ENCODE data around the gene LHX2. TPM values are rescaled to one million over a fixed set of nuclear protein-coding genes. Genes with fewer than 3 reads are reported as not detected.

Gene LHX2
- total and polyA plus RNA-seq, 2 of the 13 experiments (the other 11 are each of a cell fraction or from before 2014, with no cell fraction given), result not detected

DNA sequence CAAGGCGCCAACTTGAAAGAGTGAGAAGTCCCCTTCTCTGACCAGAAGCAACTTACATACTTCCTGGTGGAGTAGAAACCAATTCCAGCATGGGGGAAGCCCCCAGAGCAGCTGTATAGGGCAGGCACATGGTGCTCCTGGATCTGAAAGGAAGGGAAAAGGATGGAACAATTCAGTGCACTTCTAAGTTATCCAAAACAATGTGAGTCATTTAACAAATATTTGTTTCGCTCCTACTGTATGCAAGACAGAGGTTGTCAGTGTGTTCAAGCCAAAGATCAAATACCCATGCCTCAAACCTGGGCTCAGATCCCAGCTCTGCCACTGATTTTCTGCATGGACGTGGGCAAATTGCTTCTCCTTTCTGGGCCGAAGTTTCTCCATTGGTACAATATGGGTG is 67.1 kb downstream of the LHX2 start (continued):
- TF ChIP-seq, protein P1, sequence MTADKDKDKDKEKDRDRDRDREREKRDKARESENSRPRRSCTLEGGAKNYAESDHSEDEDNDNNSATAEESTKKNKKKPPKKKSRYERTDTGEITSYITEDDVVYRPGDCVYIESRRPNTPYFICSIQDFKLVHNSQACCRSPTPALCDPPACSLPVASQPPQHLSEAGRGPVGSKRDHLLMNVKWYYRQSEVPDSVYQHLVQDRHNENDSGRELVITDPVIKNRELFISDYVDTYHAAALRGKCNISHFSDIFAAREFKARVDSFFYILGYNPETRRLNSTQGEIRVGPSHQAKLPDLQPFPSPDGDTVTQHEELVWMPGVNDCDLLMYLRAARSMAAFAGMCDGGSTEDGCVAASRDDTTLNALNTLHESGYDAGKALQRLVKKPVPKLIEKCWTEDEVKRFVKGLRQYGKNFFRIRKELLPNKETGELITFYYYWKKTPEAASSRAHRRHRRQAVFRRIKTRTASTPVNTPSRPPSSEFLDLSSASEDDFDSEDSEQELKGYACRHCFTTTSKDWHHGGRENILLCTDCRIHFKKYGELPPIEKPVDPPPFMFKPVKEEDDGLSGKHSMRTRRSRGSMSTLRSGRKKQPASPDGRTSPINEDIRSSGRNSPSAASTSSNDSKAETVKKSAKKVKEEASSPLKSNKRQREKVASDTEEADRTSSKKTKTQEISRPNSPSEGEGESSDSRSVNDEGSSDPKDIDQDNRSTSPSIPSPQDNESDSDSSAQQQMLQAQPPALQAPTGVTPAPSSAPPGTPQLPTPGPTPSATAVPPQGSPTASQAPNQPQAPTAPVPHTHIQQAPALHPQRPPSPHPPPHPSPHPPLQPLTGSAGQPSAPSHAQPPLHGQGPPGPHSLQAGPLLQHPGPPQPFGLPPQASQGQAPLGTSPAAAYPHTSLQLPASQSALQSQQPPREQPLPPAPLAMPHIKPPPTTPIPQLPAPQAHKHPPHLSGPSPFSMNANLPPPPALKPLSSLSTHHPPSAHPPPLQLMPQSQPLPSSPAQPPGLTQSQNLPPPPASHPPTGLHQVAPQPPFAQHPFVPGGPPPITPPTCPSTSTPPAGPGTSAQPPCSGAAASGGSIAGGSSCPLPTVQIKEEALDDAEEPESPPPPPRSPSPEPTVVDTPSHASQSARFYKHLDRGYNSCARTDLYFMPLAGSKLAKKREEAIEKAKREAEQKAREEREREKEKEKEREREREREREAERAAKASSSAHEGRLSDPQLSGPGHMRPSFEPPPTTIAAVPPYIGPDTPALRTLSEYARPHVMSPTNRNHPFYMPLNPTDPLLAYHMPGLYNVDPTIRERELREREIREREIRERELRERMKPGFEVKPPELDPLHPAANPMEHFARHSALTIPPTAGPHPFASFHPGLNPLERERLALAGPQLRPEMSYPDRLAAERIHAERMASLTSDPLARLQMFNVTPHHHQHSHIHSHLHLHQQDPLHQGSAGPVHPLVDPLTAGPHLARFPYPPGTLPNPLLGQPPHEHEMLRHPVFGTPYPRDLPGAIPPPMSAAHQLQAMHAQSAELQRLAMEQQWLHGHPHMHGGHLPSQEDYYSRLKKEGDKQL (CRISPR knock-in tag; IDR thresholded peaks at IDR 0.05; ENCODE audit: low read depth), result no peak
- no peak for TF ChIP-seq NKX3-1 (CRISPR knock-in tag; IDR thresholded peaks at IDR 0.05)
- TF ChIP-seq, protein P2, sequence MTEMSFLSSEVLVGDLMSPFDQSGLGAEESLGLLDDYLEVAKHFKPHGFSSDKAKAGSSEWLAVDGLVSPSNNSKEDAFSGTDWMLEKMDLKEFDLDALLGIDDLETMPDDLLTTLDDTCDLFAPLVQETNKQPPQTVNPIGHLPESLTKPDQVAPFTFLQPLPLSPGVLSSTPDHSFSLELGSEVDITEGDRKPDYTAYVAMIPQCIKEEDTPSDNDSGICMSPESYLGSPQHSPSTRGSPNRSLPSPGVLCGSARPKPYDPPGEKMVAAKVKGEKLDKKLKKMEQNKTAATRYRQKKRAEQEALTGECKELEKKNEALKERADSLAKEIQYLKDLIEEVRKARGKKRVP (CRISPR knock-in tag; IDR thresholded peaks at IDR 0.05), result no peak
- no peak for TF ChIP-seq IKZF1 (IDR thresholded peaks at IDR 0.05)
- no peak for TF ChIP-seq RFX5 (IDR thresholded peaks at IDR 0.05; ENCODE audit: low read depth, low read length)
- TF ChIP-seq, protein P3, sequence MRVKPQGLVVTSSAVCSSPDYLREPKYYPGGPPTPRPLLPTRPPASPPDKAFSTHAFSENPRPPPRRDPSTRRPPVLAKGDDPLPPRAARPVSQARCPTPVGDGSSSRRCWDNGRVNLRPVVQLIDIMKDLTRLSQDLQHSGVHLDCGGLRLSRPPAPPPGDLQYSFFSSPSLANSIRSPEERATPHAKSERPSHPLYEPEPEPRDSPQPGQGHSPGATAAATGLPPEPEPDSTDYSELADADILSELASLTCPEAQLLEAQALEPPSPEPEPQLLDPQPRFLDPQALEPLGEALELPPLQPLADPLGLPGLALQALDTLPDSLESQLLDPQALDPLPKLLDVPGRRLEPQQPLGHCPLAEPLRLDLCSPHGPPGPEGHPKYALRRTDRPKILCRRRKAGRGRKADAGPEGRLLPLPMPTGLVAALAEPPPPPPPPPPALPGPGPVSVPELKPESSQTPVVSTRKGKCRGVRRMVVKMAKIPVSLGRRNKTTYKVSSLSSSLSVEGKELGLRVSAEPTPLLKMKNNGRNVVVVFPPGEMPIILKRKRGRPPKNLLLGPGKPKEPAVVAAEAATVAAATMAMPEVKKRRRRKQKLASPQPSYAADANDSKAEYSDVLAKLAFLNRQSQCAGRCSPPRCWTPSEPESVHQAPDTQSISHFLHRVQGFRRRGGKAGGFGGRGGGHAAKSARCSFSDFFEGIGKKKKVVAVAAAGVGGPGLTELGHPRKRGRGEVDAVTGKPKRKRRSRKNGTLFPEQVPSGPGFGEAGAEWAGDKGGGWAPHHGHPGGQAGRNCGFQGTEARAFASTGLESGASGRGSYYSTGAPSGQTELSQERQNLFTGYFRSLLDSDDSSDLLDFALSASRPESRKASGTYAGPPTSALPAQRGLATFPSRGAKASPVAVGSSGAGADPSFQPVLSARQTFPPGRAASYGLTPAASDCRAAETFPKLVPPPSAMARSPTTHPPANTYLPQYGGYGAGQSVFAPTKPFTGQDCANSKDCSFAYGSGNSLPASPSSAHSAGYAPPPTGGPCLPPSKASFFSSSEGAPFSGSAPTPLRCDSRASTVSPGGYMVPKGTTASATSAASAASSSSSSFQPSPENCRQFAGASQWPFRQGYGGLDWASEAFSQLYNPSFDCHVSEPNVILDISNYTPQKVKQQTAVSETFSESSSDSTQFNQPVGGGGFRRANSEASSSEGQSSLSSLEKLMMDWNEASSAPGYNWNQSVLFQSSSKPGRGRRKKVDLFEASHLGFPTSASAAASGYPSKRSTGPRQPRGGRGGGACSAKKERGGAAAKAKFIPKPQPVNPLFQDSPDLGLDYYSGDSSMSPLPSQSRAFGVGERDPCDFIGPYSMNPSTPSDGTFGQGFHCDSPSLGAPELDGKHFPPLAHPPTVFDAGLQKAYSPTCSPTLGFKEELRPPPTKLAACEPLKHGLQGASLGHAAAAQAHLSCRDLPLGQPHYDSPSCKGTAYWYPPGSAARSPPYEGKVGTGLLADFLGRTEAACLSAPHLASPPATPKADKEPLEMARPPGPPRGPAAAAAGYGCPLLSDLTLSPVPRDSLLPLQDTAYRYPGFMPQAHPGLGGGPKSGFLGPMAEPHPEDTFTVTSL (CRISPR knock-in tag; IDR thresholded peaks at IDR 0.05; ENCODE audit: borderline replicate concordance), result no peak; the same call in 1 of the 2 replicates
- no peak for TF ChIP-seq ZKSCAN1 (IDR thresholded peaks at IDR 0.05; ENCODE audit: low read length)
- TF ChIP-seq ZNF550 (CRISPR knock-in tag; IDR thresholded peaks at IDR 0.05; ENCODE audit: borderline replicate concordance), result no peak
- no peak for TF ChIP-seq HIVEP1 (CRISPR knock-in tag; IDR thresholded peaks at IDR 0.05)
- TF ChIP-seq ZNF703 (CRISPR knock-in tag; IDR thresholded peaks at IDR 0.05; ENCODE audit: borderline replicate concordance), result no peak
- TF ChIP-seq, protein P4, sequence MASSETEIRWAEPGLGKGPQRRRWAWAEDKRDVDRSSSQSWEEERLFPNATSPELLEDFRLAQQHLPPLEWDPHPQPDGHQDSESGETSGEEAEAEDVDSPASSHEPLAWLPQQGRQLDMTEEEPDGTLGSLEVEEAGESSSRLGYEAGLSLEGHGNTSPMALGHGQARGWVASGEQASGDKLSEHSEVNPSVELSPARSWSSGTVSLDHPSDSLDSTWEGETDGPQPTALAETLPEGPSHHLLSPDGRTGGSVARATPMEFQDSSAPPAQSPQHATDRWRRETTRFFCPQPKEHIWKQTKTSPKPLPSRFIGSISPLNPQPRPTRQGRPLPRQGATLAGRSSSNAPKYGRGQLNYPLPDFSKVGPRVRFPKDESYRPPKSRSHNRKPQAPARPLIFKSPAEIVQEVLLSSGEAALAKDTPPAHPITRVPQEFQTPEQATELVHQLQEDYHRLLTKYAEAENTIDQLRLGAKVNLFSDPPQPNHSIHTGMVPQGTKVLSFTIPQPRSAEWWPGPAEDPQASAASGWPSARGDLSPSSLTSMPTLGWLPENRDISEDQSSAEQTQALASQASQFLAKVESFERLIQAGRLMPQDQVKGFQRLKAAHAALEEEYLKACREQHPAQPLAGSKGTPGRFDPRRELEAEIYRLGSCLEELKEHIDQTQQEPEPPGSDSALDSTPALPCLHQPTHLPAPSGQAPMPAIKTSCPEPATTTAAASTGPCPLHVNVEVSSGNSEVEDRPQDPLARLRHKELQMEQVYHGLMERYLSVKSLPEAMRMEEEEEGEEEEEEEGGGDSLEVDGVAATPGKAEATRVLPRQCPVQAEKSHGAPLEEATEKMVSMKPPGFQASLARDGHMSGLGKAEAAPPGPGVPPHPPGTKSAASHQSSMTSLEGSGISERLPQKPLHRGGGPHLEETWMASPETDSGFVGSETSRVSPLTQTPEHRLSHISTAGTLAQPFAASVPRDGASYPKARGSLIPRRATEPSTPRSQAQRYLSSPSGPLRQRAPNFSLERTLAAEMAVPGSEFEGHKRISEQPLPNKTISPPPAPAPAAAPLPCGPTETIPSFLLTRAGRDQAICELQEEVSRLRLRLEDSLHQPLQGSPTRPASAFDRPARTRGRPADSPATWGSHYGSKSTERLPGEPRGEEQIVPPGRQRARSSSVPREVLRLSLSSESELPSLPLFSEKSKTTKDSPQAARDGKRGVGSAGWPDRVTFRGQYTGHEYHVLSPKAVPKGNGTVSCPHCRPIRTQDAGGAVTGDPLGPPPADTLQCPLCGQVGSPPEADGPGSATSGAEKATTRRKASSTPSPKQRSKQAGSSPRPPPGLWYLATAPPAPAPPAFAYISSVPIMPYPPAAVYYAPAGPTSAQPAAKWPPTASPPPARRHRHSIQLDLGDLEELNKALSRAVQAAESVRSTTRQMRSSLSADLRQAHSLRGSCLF (CRISPR knock-in tag; IDR thresholded peaks at IDR 0.05; ENCODE audit: borderline replicate concordance), result no peak
- TF ChIP-seq SOX13 (IDR thresholded peaks at IDR 0.05), result peak; percentile 28; the same call in 1 of the 2 replicates
- TF ChIP-seq SOX13 (CRISPR knock-in tag; conservative IDR thresholded peaks at IDR 0.05 in 1 of 2, IDR thresholded peaks at IDR 0.05 in 1 of 2), result peak in 1 of 2 experiments; percentile 67; a peak in 2 of 4 replicates

Data from HepG2 (cell line).